Measurements from ENCODE around the gene NTMT1. TPM values are rescaled to one million over a fixed set of nuclear protein-coding genes. Genes with fewer than 3 reads are reported as not detected.

NTMT1 gene
- total and polyA plus RNA-seq, 3 experiments from 2014 or later: 48.6 to 68.9 (median 65.5) TPM

DNA sequence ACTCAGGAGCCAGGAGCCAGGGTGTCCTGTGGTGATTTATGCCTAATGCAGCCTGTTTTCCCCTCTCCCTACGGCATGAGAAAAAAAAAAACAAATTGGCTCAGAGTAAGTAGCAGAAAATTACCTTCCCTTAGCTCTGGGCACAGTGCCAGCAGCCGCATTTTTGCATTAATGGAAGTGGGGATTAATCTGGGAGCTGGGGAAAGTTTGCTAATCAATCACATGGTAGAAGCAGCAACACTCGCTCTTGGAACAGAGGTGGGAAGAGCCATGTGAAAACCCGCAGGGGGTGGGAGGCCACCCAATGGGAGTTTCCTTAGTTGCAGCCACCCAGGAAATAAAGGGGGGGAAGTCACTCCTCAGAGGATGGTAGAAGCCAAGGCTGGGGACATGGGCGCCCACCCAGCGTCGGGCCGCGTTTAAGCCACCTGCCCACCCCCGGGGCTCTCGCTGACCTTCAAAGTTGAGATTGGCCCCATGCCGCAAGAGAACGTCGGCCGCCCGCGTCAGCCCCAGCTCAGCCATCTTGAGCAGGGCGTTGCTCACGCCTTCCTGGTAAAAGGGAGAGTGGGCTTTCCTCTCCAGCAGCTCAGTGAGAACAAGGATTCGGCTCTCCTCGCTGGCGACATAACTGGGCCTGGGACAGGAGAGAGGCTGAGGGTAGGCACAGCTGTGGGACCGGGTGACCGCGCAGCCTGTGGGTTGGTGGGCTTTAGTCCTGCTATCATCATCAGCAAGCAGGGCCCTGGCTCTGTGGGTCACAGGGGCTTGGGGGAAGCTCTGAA, 14.3 kb downstream of the NTMT1 start:
- ChIA-PET POLR2A (no interaction called here), CTCF (interaction anchor here (1.2 to 8.8 kb wide), 5 partner anchors 13 to 509 kb away, joined by 3 to 75 read pairs (median 5); partner anchors contain the start of gene NTMT1)
- Histone ChIP-seq H3K9me3 (ENCODE audit: low read length) (no peaks in the 10 kb centered on the region), H3K4me1 (ENCODE audit: insufficient read depth, low read length) (peaks cover 15% of the 10 kb centered on the region), H3K4me3 (ENCODE audit: low read length) (peak overlapping the region; percentile 95), H3K27ac (ENCODE audit: low read depth, low read length) (peak overlapping the region; percentile 90), H3K27me3 (ENCODE audit: insufficient read depth, low read length, poor library complexity, severe bottlenecking) (no peaks in the 10 kb centered on the region), H3K36me3 (ENCODE audit: insufficient read depth, low read length) (peaks cover 29% of the 10 kb centered on the region)
- no peaks in the 10 kb centered on the region for H3K9me3 Mint-ChIP-seq
- DNase-seq: no peak
- H3K27me3 Mint-ChIP-seq: peaks cover 0 to 3% of the 10 kb centered on the region in 2 donors
- H3K36me3 Mint-ChIP-seq: peaks cover 0 to 43% (median 0%) of the 10 kb centered on the region in 3 donors
- peaks cover 15 to 34% (median 24%) of the 10 kb centered on the region in 3 donors for H3K4me1 Mint-ChIP-seq
- peak overlapping the region in 6 of 8 donors; percentile 78 to 96 (median 88) for H3K27ac Mint-ChIP-seq
- peak overlapping the region; percentile 79 to 91 (median 84) for H3K4me3 Mint-ChIP-seq

GRCh38 chr9:129640871-129641749, 15.1 kb downstream of the NTMT1 start:
- Mint-ChIP-seq H3K9me3 (no peaks in the 10 kb centered on the region), H3K27me3 (peaks cover 0 to 3% of the 10 kb centered on the region in 2 donors), H3K36me3 (peaks cover 0 to 36% (median 0%) of the 10 kb centered on the region in 3 donors), H3K4me3 (peak overlapping the region; percentile 79 to 91 (median 84)), H3K4me1 (peaks cover 15 to 34% (median 24%) of the 10 kb centered on the region in 3 donors), H3K27ac (peak overlapping the region; percentile 70 to 96 (median 87))
- ChIA-PET POLR2A (interaction anchor here (1.0 to 1.2 kb wide), 2 partner anchors 14 to 15 kb away, joined by 3 read pairs; partner anchors contain the start of gene NTMT1), CTCF (interaction anchor here (0.9 to 8.8 kb wide), 6 partner anchors 14 to 510 kb away, joined by 3 to 75 read pairs (median 5); partner anchors contain the start of genes IER5L and NTMT1)
- Histone ChIP-seq H3K27ac (ENCODE audit: low read depth, low read length) (peak overlapping the region; percentile 90), H3K4me3 (ENCODE audit: low read length) (peak overlapping the region; percentile 95), H3K36me3 (ENCODE audit: insufficient read depth, low read length) (peaks cover 24% of the 10 kb centered on the region), H3K27me3 (ENCODE audit: insufficient read depth, low read length, poor library complexity, severe bottlenecking) (no peaks in the 10 kb centered on the region), H3K9me3 (ENCODE audit: low read length) (no peaks in the 10 kb centered on the region), H3K4me1 (ENCODE audit: insufficient read depth, low read length) (peaks cover 15% of the 10 kb centered on the region)
- DNase-seq: no peak

- ChIA-PET POLR2A (interaction anchor here (1.0 to 1.2 kb wide), 2 partner anchors 15 to 16 kb away, joined by 3 read pairs; partner anchors contain the start of gene NTMT1), CTCF (interaction anchor here (0.8 to 8.8 kb wide), 9 partner anchors 14 to 510 kb away, joined by 3 to 75 read pairs (median 4); partner anchors contain the start of genes C9orf50, IER5L and NTMT1)
- no peaks in the 10 kb centered on the region for H3K9me3 ChIP-seq (ENCODE audit: low read length)
- H3K4me1 Mint-ChIP-seq: peaks cover 15 to 34% (median 24%) of the 10 kb centered on the region in 3 donors
- H3K36me3 Mint-ChIP-seq: peaks cover 0 to 32% (median 0%) of the 10 kb centered on the region in 3 donors
- peak within 1 kb of the TSS; percentile 95 for H3K4me3 ChIP-seq (ENCODE audit: low read length)
- peaks cover 22% of the 10 kb centered on the region for H3K36me3 ChIP-seq (ENCODE audit: insufficient read depth, low read length)
- DNase-seq: peak; percentile 86 to 94 (median 92)
- H3K4me3 Mint-ChIP-seq: peak within 1 kb of the TSS; percentile 83 to 91 (median 85)
- H3K27ac Mint-ChIP-seq: peak within 1 kb of the TSS; percentile 78 to 96 (median 87)
- no peaks in the 10 kb centered on the region for H3K9me3 Mint-ChIP-seq
- no peaks in the 10 kb centered on the region for H3K27me3 ChIP-seq (ENCODE audit: insufficient read depth, low read length, poor library complexity, severe bottlenecking)
- H3K27ac ChIP-seq (ENCODE audit: low read depth, low read length): peak within 1 kb of the TSS; percentile 90
- peaks cover 15% of the 10 kb centered on the region for H3K4me1 ChIP-seq (ENCODE audit: insufficient read depth, low read length)
- peaks cover 0 to 3% of the 10 kb centered on the region in 2 donors for H3K27me3 Mint-ChIP-seq
These were observed 16.0 kb downstream of the NTMT1 start, which contains the start of gene ASB6 for GRCh38 chr9:129641750-129642585. ASB6 (minus strand) TSS chr9:129642151; CDS start chr9:129641999, 152 bp downstream.

GRCh38 chr9:129643706-129644105, 17.7 kb downstream of the NTMT1 start:
- DNase-seq: no peak
- POLR2A ChIA-PET: interaction anchor here (0.6 kb wide), 1 partner anchor 456 kb away, joined by 11 read pairs; no protein-coding TSS in a partner anchor
- Histone ChIP-seq H3K4me3 (ENCODE audit: low read length) (no peak overlapping the region), H3K9me3 (ENCODE audit: low read length) (no peaks in the 10 kb centered on the region), H3K4me1 (ENCODE audit: insufficient read depth, low read length) (peaks cover 15% of the 10 kb centered on the region), H3K36me3 (ENCODE audit: insufficient read depth, low read length) (peaks cover 9% of the 10 kb centered on the region), H3K27ac (ENCODE audit: low read depth, low read length) (no peak overlapping the region), H3K27me3 (ENCODE audit: insufficient read depth, low read length, poor library complexity, severe bottlenecking) (no peaks in the 10 kb centered on the region)
- H3K27ac Mint-ChIP-seq: peak overlapping the region in 1 of 8 donors; percentile 71
- peaks cover 0 to 15% (median 0%) of the 10 kb centered on the region in 3 donors for H3K36me3 Mint-ChIP-seq
- peak overlapping the region in 5 of 7 donors; percentile 59 to 88 (median 84) for H3K4me3 Mint-ChIP-seq
- no peaks in the 10 kb centered on the region for H3K9me3 Mint-ChIP-seq
- CTCF ChIA-PET: interaction anchor here (1.1 to 8.8 kb wide), 5 partner anchors 17 to 469 kb away, joined by 3 to 75 read pairs (median 4); partner anchors contain the start of genes C9orf50 and NTMT1
- H3K27me3 Mint-ChIP-seq: peaks cover 0 to 3% of the 10 kb centered on the region in 2 donors
- H3K4me1 Mint-ChIP-seq: peaks cover 12 to 26% (median 17%) of the 10 kb centered on the region in 3 donors

GRCh38 chr9:129644365-129644764, 18.4 kb downstream of the NTMT1 start:
- H3K36me3 ChIP-seq (ENCODE audit: insufficient read depth, low read length): peaks cover 2% of the 10 kb centered on the region
- no peaks in the 10 kb centered on the region for H3K27me3 ChIP-seq (ENCODE audit: insufficient read depth, low read length, poor library complexity, severe bottlenecking)
- Mint-ChIP-seq H3K27ac (no peak overlapping the region), H3K36me3 (peaks cover 0 to 13% (median 0%) of the 10 kb centered on the region in 3 donors), H3K4me3 (peak overlapping the region in 2 of 7 donors; percentile 8 to 36), H3K4me1 (peaks cover 12 to 25% (median 17%) of the 10 kb centered on the region in 3 donors), H3K9me3 (no peaks in the 10 kb centered on the region), H3K27me3 (peaks cover 0 to 3% of the 10 kb centered on the region in 2 donors)
- H3K9me3 ChIP-seq (ENCODE audit: low read length): no peaks in the 10 kb centered on the region
- no peak for DNase-seq
- ChIA-PET CTCF (interaction anchor here (8.8 kb wide), 1 partner anchor 18 kb away, joined by 75 read pairs; the partner anchor contains the start of gene NTMT1), POLR2A (no interaction called here)
- no peak overlapping the region for H3K27ac ChIP-seq (ENCODE audit: low read depth, low read length)
- peaks cover 15% of the 10 kb centered on the region for H3K4me1 ChIP-seq (ENCODE audit: insufficient read depth, low read length)
- no peak overlapping the region for H3K4me3 ChIP-seq (ENCODE audit: low read length)

GRCh38 chr9:129644902-129645301, 18.9 kb downstream of the NTMT1 start:
- H3K27me3 ChIP-seq (ENCODE audit: insufficient read depth, low read length, poor library complexity, severe bottlenecking): no peaks in the 10 kb centered on the region
- no peak overlapping the region for H3K27ac ChIP-seq (ENCODE audit: low read depth, low read length)
- peaks cover 15% of the 10 kb centered on the region for H3K4me1 ChIP-seq (ENCODE audit: insufficient read depth, low read length)
- Mint-ChIP-seq H3K36me3 (peaks cover 0 to 9% (median 0%) of the 10 kb centered on the region in 3 donors), H3K9me3 (no peaks in the 10 kb centered on the region), H3K27ac (peak overlapping the region in 1 of 8 donors; percentile 80), H3K4me3 (peak overlapping the region in 2 of 7 donors; percentile 19 to 47), H3K4me1 (peaks cover 10 to 21% (median 15%) of the 10 kb centered on the region in 3 donors), H3K27me3 (peaks cover 0 to 3% of the 10 kb centered on the region in 2 donors)
- CTCF ChIA-PET: interaction anchor here (8.8 kb wide), 1 partner anchor 18 kb away, joined by 75 read pairs; the partner anchor contains the start of gene NTMT1
- no peaks in the 10 kb centered on the region for H3K9me3 ChIP-seq (ENCODE audit: low read length)
- H3K36me3 ChIP-seq (ENCODE audit: insufficient read depth, low read length): no peaks in the 10 kb centered on the region
- POLR2A ChIA-PET: no interaction called here
- no peak for DNase-seq
- no peak overlapping the region for H3K4me3 ChIP-seq (ENCODE audit: low read length)
